ENCODE measurements around the gene SKIC8.
A peak's percentile ranks its signal among the peaks of the same experiment; 100 is the strongest.

The SKIC8 gene

GRCh38 chr15:78301326-78301725 lies 1.9 kb upstream of the SKIC8 start:
- DNase-seq (ENCODE audit: extremely low read depth in 1 of 2, low read depth in 1 of 2), result no peak

GRCh38 chr15:78292219-78292618 lies 7.2 kb downstream of the SKIC8 start:
- no peak for DNase-seq (ENCODE audit: extremely low read depth in 1 of 2, low read depth in 1 of 2)

GRCh38 chr15:78291698-78292097 lies 7.7 kb downstream of the SKIC8 start:
- DNase-seq (ENCODE audit: extremely low read depth in 1 of 2, low read depth in 1 of 2), result no peak

GRCh38 chr15:78291052-78291451 lies 8.4 kb downstream of the SKIC8 start:
- no peak for DNase-seq (ENCODE audit: extremely low read depth in 1 of 2, low read depth in 1 of 2)

GRCh38 chr15:78290222-78290621 lies 9.2 kb downstream of the SKIC8 start:
- no peak for DNase-seq (ENCODE audit: extremely low read depth in 1 of 2, low read depth in 1 of 2)

GRCh38 chr15:78284758-78285157 lies 14.7 kb downstream of the SKIC8 start:
- DNase-seq (ENCODE audit: extremely low read depth in 1 of 2, low read depth in 1 of 2), result no peak

- DNase-seq (ENCODE audit: extremely low read depth in 1 of 2, low read depth in 1 of 2), result no peak
Observed at GRCh38 chr15:78282324-78282723, 17.1 kb downstream of the SKIC8 start.

- no peak for DNase-seq (ENCODE audit: extremely low read depth in 1 of 2, low read depth in 1 of 2)
Observed at GRCh38 chr15:78280319-78281072, 18.9 kb downstream of the SKIC8 start.

- DNase-seq (ENCODE audit: extremely low read depth in 1 of 2, low read depth in 1 of 2), result no peak
Observed at GRCh38 chr15:78276064-78276943, 23.1 kb downstream of the SKIC8 start.

- DNase-seq (ENCODE audit: extremely low read depth in 1 of 2, low read depth in 1 of 2), result no peak
Observed at GRCh38 chr15:78274994-78275393, 24.4 kb downstream of the SKIC8 start.

- DNase-seq (ENCODE audit: extremely low read depth in 1 of 2, low read depth in 1 of 2), result no peak
Observed at GRCh38 chr15:78272776-78273175, 26.6 kb downstream of the SKIC8 start.

- DNase-seq (ENCODE audit: extremely low read depth in 1 of 2, low read depth in 1 of 2), result no peak
Observed at GRCh38 chr15:78272316-78272715, 27.1 kb downstream of the SKIC8 start.

- DNase-seq (ENCODE audit: extremely low read depth in 1 of 2, low read depth in 1 of 2), result no peak
Observed at GRCh38 chr15:78266806-78267205, 32.6 kb downstream of the SKIC8 start.

- no peak for DNase-seq (ENCODE audit: extremely low read depth in 1 of 2, low read depth in 1 of 2)
Observed at GRCh38 chr15:78266229-78266628, 33.2 kb downstream of the SKIC8 start.

- DNase-seq (ENCODE audit: extremely low read depth in 1 of 2, low read depth in 1 of 2), result no peak
Observed at GRCh38 chr15:78265752-78266224, 33.6 kb downstream of the SKIC8 start.

GRCh38 chr15:78265137-78265460 lies 34.3 kb downstream of the SKIC8 start:
- DNase-seq (ENCODE audit: extremely low read depth in 1 of 2, low read depth in 1 of 2), result no peak

- peak; percentile 13 to 52 for DNase-seq (ENCODE audit: extremely low read depth in 1 of 2, low read depth in 1 of 2)
Observed at GRCh38 chr15:78264304-78265136, 34.9 kb downstream of the SKIC8 start, which contains the start of gene DNAJA4. TSS of gene DNAJA4 (plus strand) at chr15:78264562. CDS start at chr15:78264764, 202 bp downstream.

GRCh38 chr15:78263907-78264303 lies 35.5 kb downstream of the SKIC8 start:
- no peak for DNase-seq (ENCODE audit: extremely low read depth in 1 of 2, low read depth in 1 of 2)

GRCh38 chr15:78263351-78263781 lies 36.0 kb downstream of the SKIC8 start:
- DNase-seq (ENCODE audit: extremely low read depth in 1 of 2, low read depth in 1 of 2), result no peak

- no peak for DNase-seq (ENCODE audit: extremely low read depth in 1 of 2, low read depth in 1 of 2)
Observed at GRCh38 chr15:78261062-78261461, 38.3 kb downstream of the SKIC8 start.

GRCh38 chr15:78260489-78260888 lies 38.9 kb downstream of the SKIC8 start:
- no peak for DNase-seq (ENCODE audit: extremely low read depth in 1 of 2, low read depth in 1 of 2)
